T-helper 2 cell treated with Interferon-gamma antibody and Interleukin-4, amounts not matched to agents 5 μg/mL and 100 μg/mL, for 36 hours (primary cell): ENCODE measurements around the gene CDK5RAP1.

Source experiments
- DNase-seq: peaks from one replicate; pipeline ENCODE4 v3.0.0; 2021; ENCODE audit warnings: low spot score
- H3K27ac Mint-ChIP-seq: one replicate; pipeline ENCODE4 v1.8.0; 2021; ENCODE audit warnings: mild to moderate bottlenecking, mixed read lengths
- H3K27me3 Mint-ChIP-seq: one replicate; pipeline ENCODE4 v1.8.0; 2021; ENCODE audit warnings: low read depth, mixed read lengths
- H3K36me3 Mint-ChIP-seq: one replicate; pipeline ENCODE4 v1.8.0; 2021; ENCODE audit warnings: low read depth, mixed read lengths
- H3K4me1 Mint-ChIP-seq: one replicate; pipeline ENCODE4 v1.8.0; 2021; ENCODE audit warnings: low read depth, mixed read lengths
- H3K4me3 Mint-ChIP-seq: one replicate; pipeline ENCODE4 v1.8.0; 2022; ENCODE audit warnings: mild to moderate bottlenecking, moderate library complexity, mixed read lengths
- H3K9me3 Mint-ChIP-seq: one replicate; pipeline ENCODE4 v1.8.0; 2021; ENCODE audit warnings: mixed read lengths

The CDK5RAP1 gene

DNA sequence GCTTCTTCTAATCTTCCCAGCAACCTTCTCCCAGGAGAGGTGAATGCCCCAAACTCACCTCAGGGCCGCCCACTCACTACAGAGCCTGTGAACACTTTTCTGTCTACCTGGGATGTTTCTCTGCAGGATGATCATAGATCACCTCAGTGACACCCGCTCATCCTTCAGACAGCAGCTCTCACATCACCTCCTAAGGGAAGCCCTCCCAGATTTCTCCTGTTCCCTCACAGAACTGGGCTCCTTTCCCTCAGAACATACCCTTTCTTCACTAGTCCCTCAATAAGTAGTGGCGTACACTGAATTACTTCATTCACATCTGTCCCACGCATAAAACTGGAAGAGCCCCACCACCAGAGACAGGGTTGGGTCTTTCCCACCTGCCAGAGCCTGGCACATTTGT lies 57.8 kb downstream of the CDK5RAP1 start:
- H3K36me3 Mint-ChIP-seq: no peaks in the 10 kb centered on the region
- H3K27ac Mint-ChIP-seq: no peak overlapping the region
- H3K4me1 Mint-ChIP-seq: peaks cover 1% of the 10 kb centered on the region
- DNase-seq: no peak
- H3K4me3 Mint-ChIP-seq: no peak overlapping the region
- H3K9me3 Mint-ChIP-seq: no peaks in the 10 kb centered on the region
- no peaks in the 10 kb centered on the region for H3K27me3 Mint-ChIP-seq

DNA sequence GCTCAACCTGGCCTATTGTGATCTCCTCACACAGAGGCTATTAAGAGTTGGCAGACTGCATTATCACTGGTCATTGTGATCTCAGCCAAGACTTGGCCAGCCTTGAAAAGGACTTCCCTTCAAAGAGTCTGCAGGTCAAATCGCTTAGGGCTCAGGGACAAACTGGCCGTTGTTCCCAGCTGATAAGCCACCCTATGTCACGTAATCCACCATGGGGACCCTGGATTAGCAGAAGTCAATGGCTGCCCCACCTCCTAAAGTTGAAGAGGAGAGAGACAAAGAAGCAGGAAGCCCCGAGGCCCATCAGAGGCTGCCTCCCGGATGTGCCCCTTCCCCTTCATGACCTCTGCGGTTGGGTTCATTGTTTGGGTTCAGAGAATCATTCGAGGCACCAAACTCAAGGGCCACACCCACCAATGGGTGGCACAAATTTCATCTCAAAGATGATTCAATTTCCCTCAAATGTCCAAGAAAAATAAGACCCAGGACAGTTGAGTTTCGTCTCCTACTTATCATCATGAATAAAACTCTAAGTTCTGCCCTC lies 61.7 kb downstream of the CDK5RAP1 start:
- no peak for DNase-seq
- H3K9me3 Mint-ChIP-seq: no peaks in the 10 kb centered on the region
- no peak overlapping the region for H3K4me3 Mint-ChIP-seq
- no peaks in the 10 kb centered on the region for H3K36me3 Mint-ChIP-seq
- no peak overlapping the region for H3K27ac Mint-ChIP-seq
- H3K27me3 Mint-ChIP-seq: no peaks in the 10 kb centered on the region
- H3K4me1 Mint-ChIP-seq: peaks cover 4% of the 10 kb centered on the region

GRCh38 chr20:33338467-33339258 lies 62.7 kb downstream of the CDK5RAP1 start:
- no peak overlapping the region for H3K4me3 Mint-ChIP-seq
- no peaks in the 10 kb centered on the region for H3K27me3 Mint-ChIP-seq
- DNase-seq: no peak
- H3K9me3 Mint-ChIP-seq: no peaks in the 10 kb centered on the region
- no peaks in the 10 kb centered on the region for H3K36me3 Mint-ChIP-seq
- H3K4me1 Mint-ChIP-seq: peaks cover 4% of the 10 kb centered on the region
- no peak overlapping the region for H3K27ac Mint-ChIP-seq

GRCh38 chr20:33337531-33338165 lies 63.7 kb downstream of the CDK5RAP1 start:
- DNase-seq: no peak
- Mint-ChIP-seq H3K9me3 (no peaks in the 10 kb centered on the region), H3K4me1 (peaks cover 4% of the 10 kb centered on the region), H3K4me3 (no peak overlapping the region), H3K27me3 (peaks cover under 1% of the 10 kb centered on the region), H3K36me3 (no peaks in the 10 kb centered on the region), H3K27ac (no peak overlapping the region)

GRCh38 chr20:33337119-33337518 lies 64.2 kb downstream of the CDK5RAP1 start:
- H3K4me1 Mint-ChIP-seq: peaks cover 4% of the 10 kb centered on the region
- H3K27me3 Mint-ChIP-seq: peaks cover 2% of the 10 kb centered on the region
- no peak for DNase-seq
- no peaks in the 10 kb centered on the region for H3K36me3 Mint-ChIP-seq
- no peak overlapping the region for H3K4me3 Mint-ChIP-seq
- H3K9me3 Mint-ChIP-seq: no peaks in the 10 kb centered on the region
- no peak overlapping the region for H3K27ac Mint-ChIP-seq

DNA sequence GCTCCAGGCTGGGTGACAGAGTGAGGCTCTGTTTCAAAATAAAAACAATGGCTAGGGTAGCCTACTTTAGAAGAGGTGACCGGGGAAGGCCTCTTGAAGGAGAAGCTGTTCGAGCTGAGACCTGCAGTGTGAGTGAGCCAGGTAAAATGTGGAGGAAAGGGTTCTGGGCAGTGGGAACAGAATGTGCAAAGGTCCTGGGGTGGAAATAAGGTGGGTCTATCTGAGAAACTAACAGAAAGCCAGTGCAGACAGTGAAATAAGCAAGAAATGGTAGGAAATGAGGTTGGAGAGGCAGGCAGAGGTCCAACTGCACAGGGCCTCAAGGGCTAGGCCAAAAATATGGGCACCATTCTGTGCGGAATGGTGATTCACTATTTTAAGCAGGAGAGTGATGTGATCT lies 64.9 kb downstream of the CDK5RAP1 start:
- DNase-seq: no peak
- no peaks in the 10 kb centered on the region for H3K36me3 Mint-ChIP-seq
- H3K9me3 Mint-ChIP-seq: no peaks in the 10 kb centered on the region
- peaks cover 2% of the 10 kb centered on the region for H3K27me3 Mint-ChIP-seq
- no peak overlapping the region for H3K4me3 Mint-ChIP-seq
- H3K4me1 Mint-ChIP-seq: peaks cover 4% of the 10 kb centered on the region
- H3K27ac Mint-ChIP-seq: no peak overlapping the region

- Mint-ChIP-seq H3K27ac (no peak overlapping the region), H3K9me3 (no peaks in the 10 kb centered on the region), H3K36me3 (no peaks in the 10 kb centered on the region), H3K4me3 (no peak overlapping the region), H3K27me3 (peaks cover 2% of the 10 kb centered on the region), H3K4me1 (peaks cover 4% of the 10 kb centered on the region)
- no peak for DNase-seq
These were observed 67.2 kb downstream of the CDK5RAP1 start for GRCh38 chr20:33334111-33334510.

DNA sequence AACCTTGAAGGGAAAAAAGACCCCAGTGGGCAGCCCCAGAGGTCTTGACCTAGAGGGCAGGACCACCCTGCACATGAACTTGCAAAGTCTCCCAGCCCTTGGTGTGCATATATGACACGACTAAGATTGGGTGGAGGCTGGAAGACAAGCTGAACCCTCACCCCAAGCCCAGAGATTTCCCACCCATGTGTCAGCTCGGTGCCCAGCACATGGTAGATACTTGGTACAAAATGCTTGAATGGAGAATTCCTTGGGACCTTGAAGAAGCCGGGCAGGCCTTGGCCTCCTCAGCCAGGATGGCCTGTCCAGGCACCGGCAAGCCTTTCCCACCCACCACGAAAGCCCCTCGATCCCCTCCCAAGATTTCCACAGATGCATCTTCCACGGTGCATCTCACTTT lies 67.7 kb downstream of the CDK5RAP1 start:
- Mint-ChIP-seq H3K27me3 (peaks cover 2% of the 10 kb centered on the region), H3K4me1 (peaks cover 3% of the 10 kb centered on the region), H3K36me3 (no peaks in the 10 kb centered on the region), H3K27ac (no peak overlapping the region), H3K4me3 (no peak overlapping the region), H3K9me3 (no peaks in the 10 kb centered on the region)
- no peak for DNase-seq

GRCh38 chr20:33332905-33333456 lies 68.3 kb downstream of the CDK5RAP1 start:
- no peak overlapping the region for H3K4me3 Mint-ChIP-seq
- no peak for DNase-seq
- no peaks in the 10 kb centered on the region for H3K36me3 Mint-ChIP-seq
- H3K4me1 Mint-ChIP-seq: no peaks in the 10 kb centered on the region
- H3K27ac Mint-ChIP-seq: no peak overlapping the region
- peaks cover 2% of the 10 kb centered on the region for H3K27me3 Mint-ChIP-seq
- H3K9me3 Mint-ChIP-seq: no peaks in the 10 kb centered on the region

- no peak for DNase-seq
- no peaks in the 10 kb centered on the region for H3K4me1 Mint-ChIP-seq
- H3K36me3 Mint-ChIP-seq: no peaks in the 10 kb centered on the region
- no peak overlapping the region for H3K27ac Mint-ChIP-seq
- no peak overlapping the region for H3K4me3 Mint-ChIP-seq
- H3K9me3 Mint-ChIP-seq: no peaks in the 10 kb centered on the region
- peaks cover 2% of the 10 kb centered on the region for H3K27me3 Mint-ChIP-seq
These were observed 72.9 kb downstream of the CDK5RAP1 start for GRCh38 chr20:33328157-33329137.

- no peak overlapping the region for H3K4me3 Mint-ChIP-seq
These were observed 76.0 kb downstream of the CDK5RAP1 start for GRCh38 chr20:33325350-33325749.

DNA sequence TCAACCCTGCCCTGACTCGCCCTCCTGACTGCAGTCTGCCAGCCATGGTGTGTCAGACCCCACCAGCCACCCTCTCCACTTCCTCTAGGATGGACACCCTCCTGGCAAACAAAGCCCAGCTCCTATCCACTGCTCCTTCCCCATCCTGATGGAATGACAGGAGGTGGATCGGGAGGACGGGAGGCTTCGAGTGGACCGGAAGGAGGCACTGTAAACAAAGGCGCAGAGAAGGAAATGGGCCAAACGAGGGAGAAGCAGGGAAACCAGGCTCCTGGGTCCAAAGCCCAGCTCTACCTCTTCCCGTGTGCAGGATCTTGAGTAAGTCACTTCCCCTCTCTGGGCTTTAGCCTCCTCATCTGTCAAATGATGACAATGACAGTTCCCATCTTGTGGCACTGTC lies 78.1 kb downstream of the CDK5RAP1 start:
- no peaks in the 10 kb centered on the region for H3K4me1 Mint-ChIP-seq
- H3K36me3 Mint-ChIP-seq: no peaks in the 10 kb centered on the region
- no peaks in the 10 kb centered on the region for H3K27me3 Mint-ChIP-seq
- no peak overlapping the region for H3K4me3 Mint-ChIP-seq
- no peak for DNase-seq
- H3K27ac Mint-ChIP-seq: no peak overlapping the region
- H3K9me3 Mint-ChIP-seq: no peaks in the 10 kb centered on the region

More at GRCh38 chr20:33325350-33325749, 76.0 kb downstream of the CDK5RAP1 start:
- Mint-ChIP-seq H3K4me1 (no peaks in the 10 kb centered on the region), H3K27me3 (no peaks in the 10 kb centered on the region), H3K27ac (no peak overlapping the region), H3K36me3 (no peaks in the 10 kb centered on the region), H3K9me3 (no peaks in the 10 kb centered on the region)
- no peak for DNase-seq

- H3K4me3 Mint-ChIP-seq: no peak overlapping the region
- no peak for DNase-seq
- no peaks in the 10 kb centered on the region for H3K4me1 Mint-ChIP-seq
- H3K9me3 Mint-ChIP-seq: no peaks in the 10 kb centered on the region
- no peaks in the 10 kb centered on the region for H3K27me3 Mint-ChIP-seq
- H3K36me3 Mint-ChIP-seq: no peaks in the 10 kb centered on the region
- no peak overlapping the region for H3K27ac Mint-ChIP-seq
These were observed 78.9 kb downstream of the CDK5RAP1 start for GRCh38 chr20:33322456-33322855.
